ENCODE measurements around the gene SMURF2.

The SMURF2 gene

GRCh38 chr17:64533784-64534183 lies 128.3 kb downstream of the SMURF2 start:
- DNase-seq, result no peak

GRCh38 chr17:64532409-64532808 lies 129.7 kb downstream of the SMURF2 start:
- DNase-seq, result no peak

GRCh38 chr17:64531955-64532371 lies 130.1 kb downstream of the SMURF2 start:
- no peak for DNase-seq

GRCh38 chr17:64529221-64529620 lies 132.9 kb downstream of the SMURF2 start:
- no peak for DNase-seq

GRCh38 chr17:64527914-64528313 lies 134.2 kb downstream of the SMURF2 start:
- DNase-seq, result no peak

- DNase-seq, result no peak
These were observed 141.7 kb downstream of the SMURF2 start for GRCh38 chr17:64520359-64520758.

GRCh38 chr17:64519601-64520000 lies 142.5 kb downstream of the SMURF2 start:
- no peak for DNase-seq

- no peak for DNase-seq
These were observed 146.3 kb downstream of the SMURF2 start for GRCh38 chr17:64515829-64516228.

GRCh38 chr17:64515419-64515818 lies 146.7 kb downstream of the SMURF2 start:
- DNase-seq, result no peak

- no peak for DNase-seq
These were observed 152.9 kb downstream of the SMURF2 start for GRCh38 chr17:64509179-64509578.

- DNase-seq, result no peak
These were observed 153.4 kb downstream of the SMURF2 start for GRCh38 chr17:64508683-64509082.

GRCh38 chr17:64507413-64507782 lies 154.7 kb downstream of the SMURF2 start:
- peak; percentile 81 for DNase-seq

- DNase-seq, result no peak
These were observed 155.3 kb downstream of the SMURF2 start, which contains the start of gene CEP95 for GRCh38 chr17:64506576-64507412. TSS of gene CEP95 (plus strand) at chr17:64506977. CDS start at chr17:64507098, 121 bp downstream.

- peak; percentile 97 for DNase-seq
These were observed 155.9 kb downstream of the SMURF2 start, which contains the start of gene DDX5 for GRCh38 chr17:64506201-64506575. TSS of gene DDX5 (minus strand) at chr17:64506289. CDS start at chr17:64506119, 170 bp downstream.

GRCh38 chr17:64505340-64506200 lies 156.5 kb downstream of the SMURF2 start:
- peak; percentile 92 for DNase-seq

- DNase-seq, result no peak
These were observed 157.3 kb downstream of the SMURF2 start for GRCh38 chr17:64504769-64505339.

- DNase-seq, result peak; percentile 26
These were observed 158.0 kb downstream of the SMURF2 start for GRCh38 chr17:64503821-64504768.

- peak; percentile 13 for DNase-seq
These were observed 158.8 kb downstream of the SMURF2 start for GRCh38 chr17:64503341-64503740.

GRCh38 chr17:64502809-64503208 lies 159.3 kb downstream of the SMURF2 start:
- no peak for DNase-seq

GRCh38 chr17:64502021-64502420 lies 160.1 kb downstream of the SMURF2 start:
- DNase-seq, result peak; percentile 17

GRCh38 chr17:64500862-64501765 lies 161.0 kb downstream of the SMURF2 start:
- DNase-seq, result peak; percentile 27
